HCT116 (cell line): Measurements from ENCODE around the gene PTGDS. TPM values are rescaled to one million over a fixed set of nuclear protein-coding genes. Genes with fewer than 3 reads are reported as not detected.

ENCODE experiments used
- ATAC-seq: fragments of 200-7000 bp; cut with Tn5 transposase; 2 replicates; pipeline ENCODE4 v1.9.1; 2020; ENCODE audit warnings: mild to moderate bottlenecking, moderate library complexity
- BruUV-seq: library from RNA; stranded (reverse); fragments of 400-500 nt; replicated peaks from 2 replicates; lab custom pipeline; 2021; lab: Mats Ljungman, UMichigan
- CTCF ChIA-PET: fragments of 300-600 bp; sonication (Branson Sonifier 250); formaldehyde crosslinking; loops from one replicate; lab custom pipeline; 2021; ENCODE audit warnings: antibody characterized with exemption; lab: Charles Lee
- POLR2A ChIA-PET: fragments of 300-600, 350-600 bp; sonication (Branson Sonifier 250); formaldehyde crosslinking; loops from one replicate; lab custom pipeline; 2021; ENCODE audit warnings: antibody characterized with exemption; lab: Charles Lee
- RAD21 ChIA-PET, 2 experiments: fragments of 300-600 bp; sonication (Branson Sonifier 250); formaldehyde crosslinking; loops; one replicate each; lab custom pipeline; 2023; ENCODE audit warnings: low total read pairs in 2 of 2; ENCODE audit not compliant: uncharacterized antibody in 2 of 2, unreplicated experiment in 2 of 2, low non-redundant PET in 1 of 2; lab: Charles Lee
- DNase-seq: peaks from one replicate; pipeline ENCODE4 v3.0.0-alpha.2; 2010; ENCODE audit warnings: low read depth, low spot score
- H2AFZ ChIP-seq: fragments of 200-600 bp; shearing (Covaris generic), sonication (generic); 2 replicates; pipeline ENCODE4 v1.6.1; 2017; ENCODE audit warnings: low read depth, mixed run types, mixed read lengths, antibody characterized with exemption, low read length; ENCODE audit not compliant: poor library complexity, severe bottlenecking
- H3K27ac ChIP-seq: 2 replicates; pipeline ENCODE4 v1.5.1; 2012; ENCODE audit warnings: low read depth, low read length
- H3K27me3 ChIP-seq: fragments of 200-600 bp; sonication (generic); 2 replicates; pipeline ENCODE4 v1.6.1; 2016; ENCODE audit warnings: mixed run types, low read length, mixed read lengths; ENCODE audit not compliant: insufficient read depth
- H3K36me3 ChIP-seq, 2 experiments: fragments of 200-500 bp in 1 of 2; fragments of 200-600 bp in 1 of 2; sonication (Bioruptor generic) in 1 of 2; sonication (generic) in 1 of 2; 2 replicates each; pipeline versions ENCODE4 v1.5.1 to v1.6.1; 2014 to 2016; ENCODE audit warnings: low read length in 2 of 2, inconsistent platforms in 1 of 2, mixed read lengths in 1 of 2, mixed run types in 1 of 2; ENCODE audit not compliant: insufficient read depth in 2 of 2, control insufficient read depth in 1 of 2
- H3K4me1 ChIP-seq, 2 experiments: fragments of 200-600 bp in 1 of 2; sonication (generic) in 1 of 2; 2 replicates each; pipeline versions ENCODE4 v1.5.1 to v1.6.1; 2012 to 2017; ENCODE audit warnings: low read length in 2 of 2, inconsistent platforms in 1 of 2, mild to moderate bottlenecking in 1 of 2, mixed read lengths in 1 of 2, mixed run types in 1 of 2, moderate library complexity in 1 of 2; ENCODE audit not compliant: insufficient read depth in 2 of 2, control insufficient read depth in 1 of 2
- H3K4me2 ChIP-seq: fragments of 200-600 bp; sonication (generic); 2 replicates; pipeline ENCODE4 v1.6.1; 2017; ENCODE audit warnings: mixed run types, low read length, mixed read lengths
- H3K4me3 ChIP-seq, 2 experiments: fragments of 200-600 bp in 1 of 2; sonication (generic) in 1 of 2; replicated peaks in 1 of 2; 2 replicates each; pipeline ENCODE4 v1.5.1; 2011 to 2016; ENCODE audit warnings: low read length in 2 of 2, control low read depth in 1 of 2, low read depth in 1 of 2, mild to moderate bottlenecking in 1 of 2, mixed read lengths in 1 of 2, mixed run types in 1 of 2
- H3K79me2 ChIP-seq: fragments of 200-600 bp; sonication (generic); 2 replicates; pipeline ENCODE4 v1.6.1; 2017; ENCODE audit warnings: mild to moderate bottlenecking, mixed run types, low read length, moderate library complexity, mixed read lengths; ENCODE audit not compliant: insufficient read depth
- H3K9ac ChIP-seq: fragments of 200-600 bp; sonication (generic); 2 replicates; pipeline ENCODE4 v1.6.1; 2016; ENCODE audit warnings: low read length, mixed read lengths
- H3K9me2 ChIP-seq: fragments of 200-600 bp; sonication (generic), shearing (Covaris generic); 2 replicates; pipeline ENCODE4 v1.6.1; 2017; ENCODE audit warnings: mixed run types, mild to moderate bottlenecking, moderate library complexity; ENCODE audit not compliant: insufficient read depth
- H3K9me3 ChIP-seq, 2 experiments: fragments of 200-500 bp in 1 of 2; fragments of 200-600 bp in 1 of 2; sonication (Bioruptor generic) in 1 of 2; sonication (generic) in 1 of 2; 2 replicates each; pipeline ENCODE4 v1.6.1; 2014 to 2017; ENCODE audit warnings: low read length in 2 of 2, mixed read lengths in 2 of 2, inconsistent platforms in 1 of 2, low read depth in 1 of 2, mild to moderate bottlenecking in 1 of 2, mixed run types in 1 of 2, moderate library complexity in 1 of 2; ENCODE audit not compliant: control insufficient read depth in 1 of 2, insufficient read depth in 1 of 2
- H4K20me1 ChIP-seq: fragments of 200-600 bp; sonication (generic), shearing (Covaris generic); 2 replicates; pipeline ENCODE4 v1.6.1; 2017; ENCODE audit warnings: mixed run types, mild to moderate bottlenecking, moderate library complexity; ENCODE audit not compliant: insufficient read depth
- CEBPB ChIP-seq: IDR thresholded peaks from 2 replicates; pipeline ENCODE4 v1.6.1; 2012; ENCODE audit warnings: low read depth
- CTCF ChIP-seq, 3 experiments: fragments of 200-600 bp in 1 of 3; sonication (generic) in 1 of 3; IDR thresholded peaks in 2 of 3; conservative IDR thresholded peaks in 1 of 3; 2 replicates each; pipeline ENCODE4 v1.5.1; 2012 to 2017; ENCODE audit warnings: low read depth in 2 of 3, low read length in 2 of 3, antibody characterized with exemption in 1 of 3, borderline replicate concordance in 1 of 3, control low read depth in 1 of 3, mild to moderate bottlenecking in 1 of 3, mixed read lengths in 1 of 3, mixed run types in 1 of 3, moderate library complexity in 1 of 3; ENCODE audit not compliant: insufficient read depth in 1 of 3
- EGR1 ChIP-seq: IDR thresholded peaks from 2 replicates; pipeline ENCODE4 v1.6.1; 2012; ENCODE audit warnings: low read depth
- FOSL1 ChIP-seq: IDR thresholded peaks from 2 replicates; pipeline ENCODE4 v1.6.1; 2012; ENCODE audit warnings: low read depth
- MAX ChIP-seq: IDR thresholded peaks from 2 replicates; pipeline ENCODE4 v1.6.1; 2012
- POLR2A ChIP-seq: IDR thresholded peaks from 2 replicates; pipeline ENCODE4 v1.7.0; 2011; ENCODE audit warnings: borderline replicate concordance; ENCODE audit not compliant: insufficient read depth, insufficient read length; ENCODE audit errors: extremely low read depth
- POLR2AphosphoS5 ChIP-seq: IDR thresholded peaks from 2 replicates; pipeline ENCODE4 v1.6.1; 2011; ENCODE audit warnings: mild to moderate bottlenecking, low read depth, low read length, moderate library complexity
- SIN3A ChIP-seq: IDR thresholded peaks from 2 replicates; pipeline ENCODE4 v1.6.1; 2012; ENCODE audit warnings: low read depth
- SP1 ChIP-seq: IDR thresholded peaks from 2 replicates; pipeline ENCODE4 v1.6.1; 2012; ENCODE audit warnings: low read depth
- SRF ChIP-seq: IDR thresholded peaks from 2 replicates; pipeline ENCODE4 v1.6.1; 2012; ENCODE audit warnings: low read depth
- TCF7L2 ChIP-seq: IDR thresholded peaks from 2 replicates; pipeline ENCODE4 v1.7.0; 2011; ENCODE audit warnings: borderline replicate concordance, inconsistent platforms; ENCODE audit not compliant: insufficient read depth, insufficient read length; ENCODE audit errors: extremely low read depth
- YY1 ChIP-seq: IDR thresholded peaks from 2 replicates; pipeline ENCODE4 v1.6.1; 2011; ENCODE audit warnings: low read length, low read depth, moderate library complexity, mild to moderate bottlenecking; ENCODE audit not compliant: insufficient replicate concordance; ENCODE audit errors: extremely low read depth
- ZBTB33 ChIP-seq: IDR thresholded peaks from 2 replicates; pipeline ENCODE4 v1.6.1; 2011; ENCODE audit warnings: mild to moderate bottlenecking, low read length, moderate library complexity; ENCODE audit not compliant: insufficient replicate concordance; ENCODE audit errors: extremely low read depth
- ZNF274 ChIP-seq: fragments of 200-500 bp; sonication (Bioruptor generic); IDR thresholded peaks from 2 replicates; pipeline ENCODE4 v1.6.1; 2014; ENCODE audit warnings: mild to moderate bottlenecking, low read depth, low read length, inconsistent platforms
- intact Hi-C: fragments of 100-400 bp; cut with micrococcal nuclease; formaldehyde crosslinking; loops from 2 replicates; pipeline ENCODE4 v1.10.0; 2022
- total RNA-seq: library from RNA; stranded (reverse); gene quantifications from one replicate; pipeline ENCODE4 v1.2.1, GENCODE V29; 2021; ENCODE audit not compliant: unreplicated experiment

The PTGDS gene
- total RNA-seq, 1 experiment from 2014 or later, result 3.1 TPM

- ChIA-PET POLR2A (no interaction called here), CTCF (no interaction called here), RAD21 (no interaction called here)
- Histone ChIP-seq H3K9me2 (no peaks in the 10 kb centered on the region), H3K36me3 (no peaks in the 10 kb centered on the region), H3K4me3 (no peak overlapping the region), H3K9ac (no peak overlapping the region), H3K79me2 (no peaks in the 10 kb centered on the region), H3K27ac (no peak overlapping the region), H3K4me1 (no peaks in the 10 kb centered on the region), H3K9me3 (no peaks in the 10 kb centered on the region), H3K4me2 (no peak overlapping the region), H4K20me1 (no peaks in the 10 kb centered on the region), H3K27me3 (no peaks in the 10 kb centered on the region), H2AFZ (no peak overlapping the region)
- ATAC-seq, result no peak
- no peak for TF ChIP-seq SIN3A
- TF ChIP-seq YY1, result no peak
- TF ChIP-seq TCF7L2, result no peak
- TF ChIP-seq CEBPB, result no peak
- no peak for TF ChIP-seq POLR2AphosphoS5
- TF ChIP-seq ZNF274, result no peak
- no peak for TF ChIP-seq CTCF (IDR thresholded peaks at IDR 0.05 in 2 of 3, conservative IDR thresholded peaks at IDR 0.05 in 1 of 3; ENCODE audit: borderline replicate concordance in 1 of 3, insufficient read depth in 1 of 3, low read depth in 2 of 3, low read length in 2 of 3)
- no peak for TF ChIP-seq EGR1
- TF ChIP-seq POLR2A, result no peak
- TF ChIP-seq SRF, result no peak
- no peak for TF ChIP-seq MAX
- no peak for TF ChIP-seq SP1
- TF ChIP-seq ZBTB33, result no peak
- TF ChIP-seq FOSL1, result no peak
- no peak for DNase-seq
- intact Hi-C loops, result no loop called here
- BruUV-seq, result no TSS peak
Measured at GRCh38 chr9:136956604-136957003, 20.7 kb upstream of the PTGDS start.
